Keratinocyte (primary cell): ENCODE data around the gene GFRA4. TPM values are rescaled to one million over a fixed set of nuclear protein-coding genes. Genes with fewer than 3 reads are reported as not detected.

Experiments used
- DNase-seq: peaks from one replicate; pipeline ENCODE4 v3.0.0-alpha.2; 2011; ENCODE audit warnings: low read depth, missing footprints, low spot score
- FAIRE-seq: peaks from 2 replicates; lab custom pipeline; 2011; peaks lifted over from hg19 to GRCh38; lab: Jason Lieb, UNC
- H2AFZ ChIP-seq: 2 replicates; pipeline ENCODE4 v1.6.0; 2012; ENCODE audit warnings: low read length, control low read depth, inconsistent platforms; ENCODE audit not compliant: control insufficient read depth
- H3K27ac ChIP-seq: 2 replicates; pipeline ENCODE4 v1.5.1; 2011; ENCODE audit warnings: low read length; ENCODE audit not compliant: control insufficient read depth, insufficient read depth
- H3K27me3 ChIP-seq: 3 replicates; pipeline ENCODE4 v1.6.0; 2011; ENCODE audit warnings: low read length; ENCODE audit not compliant: control insufficient read depth, insufficient read depth; ENCODE audit errors: extremely low read depth
- H3K36me3 ChIP-seq, 2 experiments: 2 replicates in 1 of 2; 3 replicates in 1 of 2; pipeline ENCODE4 v1.5.1; 2011; ENCODE audit warnings: low read length in 2 of 2, mild to moderate bottlenecking in 1 of 2; ENCODE audit not compliant: control insufficient read depth in 2 of 2, insufficient read depth in 2 of 2; ENCODE audit errors: extremely low read depth in 1 of 2
- H3K4me1 ChIP-seq: 3 replicates; pipeline ENCODE4 v1.5.1; 2011; ENCODE audit warnings: low read length; ENCODE audit not compliant: control insufficient read depth, insufficient read depth; ENCODE audit errors: extremely low read depth
- H3K4me2 ChIP-seq: 3 replicates; pipeline ENCODE4 v1.6.0; 2011; ENCODE audit warnings: low read depth, low read length; ENCODE audit not compliant: control insufficient read depth, insufficient read depth; ENCODE audit errors: extremely low read depth
- H3K4me3 ChIP-seq, 3 experiments: fragments of 200-600 bp in 1 of 3; sonication (generic) in 1 of 3; 2 replicates in 2 of 3; 3 replicates in 1 of 3; pipeline ENCODE4 v1.5.1; 2011 to 2016; ENCODE audit warnings: low read length in 3 of 3, mild to moderate bottlenecking in 3 of 3, control low read depth in 2 of 3, inconsistent platforms in 1 of 3, low read depth in 1 of 3, mixed read lengths in 1 of 3, mixed run types in 1 of 3, moderate library complexity in 1 of 3; ENCODE audit not compliant: control insufficient read depth in 2 of 3, insufficient read depth in 2 of 3; ENCODE audit errors: extremely low read depth in 1 of 3
- H3K79me2 ChIP-seq: 2 replicates; pipeline ENCODE4 v1.6.0; 2012; ENCODE audit warnings: low read length; ENCODE audit not compliant: control insufficient read depth, insufficient read depth
- H3K9ac ChIP-seq: 3 replicates; pipeline ENCODE4 v1.6.0; 2011; ENCODE audit warnings: low read length; ENCODE audit not compliant: control insufficient read depth, insufficient read depth; ENCODE audit errors: extremely low read depth
- H3K9me1 ChIP-seq: 3 replicates; pipeline ENCODE4 v1.6.0; 2011; ENCODE audit warnings: low read length; ENCODE audit not compliant: control insufficient read depth, insufficient read depth; ENCODE audit errors: extremely low read depth
- H3K9me3 ChIP-seq: 2 replicates; pipeline ENCODE4 v1.5.1; 2012; ENCODE audit warnings: low read depth, low read length; ENCODE audit not compliant: control insufficient read depth
- H4K20me1 ChIP-seq: 3 replicates; pipeline ENCODE4 v1.6.0; 2011; ENCODE audit warnings: low read length; ENCODE audit not compliant: control insufficient read depth, insufficient read depth; ENCODE audit errors: extremely low read depth
- CTCF ChIP-seq, 3 experiments: IDR thresholded peaks in 1 of 3; conservative IDR thresholded peaks in 1 of 3; optimal IDR thresholded peaks in 1 of 3; 2 replicates in 2 of 3; 3 replicates in 1 of 3; pipeline versions ENCODE3 to v1.5.1; 2011; ENCODE audit warnings: low read length in 3 of 3, mild to moderate bottlenecking in 3 of 3, moderate library complexity in 2 of 3, control low read depth in 1 of 3, inconsistent platforms in 1 of 3; ENCODE audit not compliant: insufficient read depth in 2 of 3; ENCODE audit errors: extremely low read depth in 1 of 3
- EZH2 ChIP-seq: IDR thresholded peaks from one replicate; pipeline ENCODE4 v1.6.1; 2012; ENCODE audit warnings: inconsistent platforms, mild to moderate bottlenecking, low read length, moderate library complexity
- dilution Hi-C: fragments of 300-500 bp; cut with MboI; formaldehyde crosslinking; loops from one replicate; pipeline ENCODE4 v1.7.0; 2020; ENCODE audit warnings: low sequenced_read_pairs; ENCODE audit not compliant: extremely low pct_ligation_motif_present
- polyA plus RNA-seq, 5 experiments: library from polyadenylated mRNA; depleted of rRNA in 3 of 5; stranded (reverse) in 3 of 5; stranded (forward) in 1 of 5; unstranded in 1 of 5; fragments of >200 nt; gene quantifications; 1 replicate in 1 of 5; 2 replicates in 3 of 5; 3 replicates in 1 of 5; pipeline versions ENCODE4 v1.2.1 to v1.2.3, GENCODE V29; 2011 to 2012; ENCODE audit warnings: missing spikeins in 2 of 5, low read depth in 1 of 5, low replicate concordance in 1 of 5

Gene GFRA4
- polyA plus RNA-seq, 1 donor (not counting 4 experiments of a cell fraction or from before 2014, with no cell fraction given), result not detected

- FAIRE-seq, result no peak
- Histone ChIP-seq H3K9ac (no peak overlapping the region), H3K4me3 (no peak overlapping the region), H3K4me2 (no peak overlapping the region), H3K79me2 (no peaks in the 10 kb centered on the region), H3K9me1 (no peaks in the 10 kb centered on the region), H2AFZ (no peak overlapping the region), H4K20me1 (no peaks in the 10 kb centered on the region), H3K27ac (no peak overlapping the region), H3K4me1 (no peaks in the 10 kb centered on the region), H3K9me3 (no peaks in the 10 kb centered on the region), H3K27me3 (peaks cover 90% of the 10 kb centered on the region), H3K36me3 (no peaks in the 10 kb centered on the region)
- TF ChIP-seq CTCF (optimal IDR thresholded peaks at IDR 0.05 in 1 of 3, IDR thresholded peaks at IDR 0.05 in 1 of 3, conservative IDR thresholded peaks at IDR 0.05 in 1 of 3; ENCODE audit: extremely low read depth in 1 of 3, insufficient read depth in 2 of 3, low read length in 3 of 3), result no peak
- no peak for TF ChIP-seq EZH2
- DNase-seq, result no peak
- dilution Hi-C loops, result no loop called here
These were observed 10.2 kb upstream of the GFRA4 start for GRCh38 chr20:3673221-3674070.

GRCh38 chr20:3672547-3673171 lies 9.5 kb upstream of the GFRA4 start:
- TF ChIP-seq CTCF (optimal IDR thresholded peaks at IDR 0.05 in 1 of 3, IDR thresholded peaks at IDR 0.05 in 1 of 3, conservative IDR thresholded peaks at IDR 0.05 in 1 of 3; ENCODE audit: extremely low read depth in 1 of 3, insufficient read depth in 2 of 3, low read length in 3 of 3), result peak in 1 of 3 experiments; percentile 3
- TF ChIP-seq EZH2, result peak; percentile 77
- no peaks in the 10 kb centered on the region for H3K79me2 ChIP-seq

More at GRCh38 chr20:3672547-3673171, 9.5 kb upstream of the GFRA4 start:
- dilution Hi-C loops, result no loop called here
- no peak overlapping the region for H3K27ac ChIP-seq
- no peak overlapping the region for H3K9ac ChIP-seq
- no peaks in the 10 kb centered on the region for H3K9me1 ChIP-seq
- peaks cover 88% of the 10 kb centered on the region for H3K27me3 ChIP-seq
- H3K9me3 ChIP-seq, result no peaks in the 10 kb centered on the region
- FAIRE-seq (no peak), DNase-seq (no peak)
- no peaks in the 10 kb centered on the region for H3K36me3 ChIP-seq
- no peak overlapping the region for H2AFZ ChIP-seq
- H4K20me1 ChIP-seq, result no peaks in the 10 kb centered on the region
- H3K4me3 ChIP-seq, result no peak overlapping the region
- no peak overlapping the region for H3K4me2 ChIP-seq
- no peaks in the 10 kb centered on the region for H3K4me1 ChIP-seq
